HL-60 (cell line): ENCODE results near the gene ZBTB32.

Source experiments
- DNase-seq, 2 experiments: peaks; one replicate each; pipeline ENCODE4 v3.0.0-alpha.2; 2010 to 2020; ENCODE audit warnings: low read depth in 1 of 2, low spot score in 1 of 2
- H3K27ac ChIP-seq: fragments of 250-450 bp; sonication (Bioruptor Pico); replicated peaks from 2 replicates; pipeline ENCODE4 v1.5.1; 2020; ENCODE audit warnings: mild to moderate bottlenecking, moderate library complexity
- H3K27me3 ChIP-seq: fragments of 250-450 bp; sonication (Bioruptor Pico); 2 replicates; pipeline ENCODE4 v1.5.1; 2021; ENCODE audit warnings: mild to moderate bottlenecking, moderate library complexity; ENCODE audit not compliant: insufficient read depth, poor library complexity, severe bottlenecking
- H3K4me3 ChIP-seq: replicated peaks from 2 replicates; pipeline ENCODE4 v1.5.1; 2011; ENCODE audit warnings: mild to moderate bottlenecking, control low read depth, low read length; ENCODE audit not compliant: insufficient read depth
- GABPA ChIP-seq: IDR thresholded peaks from 2 replicates; pipeline ENCODE4 v1.6.1; 2012; ENCODE audit warnings: low read depth
- POLR2AphosphoS5 ChIP-seq: IDR thresholded peaks from 2 replicates; pipeline ENCODE4 v1.6.1; 2012; ENCODE audit warnings: low read depth
- REST ChIP-seq: IDR thresholded peaks from 2 replicates; pipeline ENCODE4 v1.6.1; 2012; ENCODE audit warnings: low read depth; ENCODE audit not compliant: insufficient replicate concordance
- SPI1 ChIP-seq: IDR thresholded peaks from 2 replicates; pipeline ENCODE4 v1.6.1; 2012; ENCODE audit warnings: low read depth, mild to moderate bottlenecking, borderline replicate concordance
- TF ChIP-seq, protein P1 (sequence below): IDR thresholded peaks from one replicate; pipeline ENCODE4 v1.5.1; 2011; ENCODE audit warnings: low read length, control low read depth, inconsistent platforms; ENCODE audit not compliant: insufficient read depth

The ZBTB32 gene

DNA sequence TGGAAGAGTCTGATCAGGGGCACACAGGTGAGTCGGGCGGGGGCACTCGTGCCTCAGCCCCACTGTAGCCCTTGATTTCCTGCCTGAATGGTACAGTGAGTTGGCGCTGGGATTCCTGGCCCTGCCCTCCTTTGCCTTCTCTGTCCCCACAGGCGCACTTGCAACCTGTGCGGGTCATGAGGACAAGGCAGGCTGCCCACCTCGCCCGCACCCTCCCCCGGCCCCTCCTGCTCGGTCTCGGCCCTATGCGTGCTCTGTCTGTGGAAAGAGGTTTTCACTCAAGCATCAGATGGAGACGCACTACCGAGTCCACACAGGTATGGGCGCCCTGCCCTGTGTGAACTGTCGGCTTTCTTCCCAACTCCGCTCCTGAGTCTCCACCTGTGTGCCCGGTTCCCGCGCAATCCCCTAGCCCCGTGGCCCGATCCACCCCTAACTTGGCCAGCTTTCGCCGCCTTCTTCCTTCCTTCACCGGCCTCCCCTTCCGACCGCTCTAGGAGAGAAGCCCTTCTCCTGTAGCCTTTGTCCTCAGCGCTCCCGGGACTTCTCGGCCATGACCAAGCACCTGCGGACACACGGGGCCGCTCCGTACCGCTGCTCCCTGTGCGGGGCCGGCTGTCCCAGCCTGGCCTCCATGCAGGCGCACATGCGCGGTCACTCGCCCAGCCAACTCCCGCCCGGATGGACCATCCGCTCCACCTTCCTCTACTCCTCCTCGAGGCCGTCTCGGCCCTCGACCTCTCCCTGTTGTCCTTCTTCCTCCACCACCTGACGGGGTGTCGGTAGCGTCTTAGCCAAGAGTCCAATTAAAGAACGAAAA is 11.8 kb downstream of the ZBTB32 start:
- peak overlapping the region; percentile 73 for H3K27ac ChIP-seq
- peak overlapping the region; percentile 92 for H3K4me3 ChIP-seq
- H3K27me3 ChIP-seq, result no peaks in the 10 kb centered on the region
- DNase-seq, result no peak
- TF ChIP-seq, protein P1, sequence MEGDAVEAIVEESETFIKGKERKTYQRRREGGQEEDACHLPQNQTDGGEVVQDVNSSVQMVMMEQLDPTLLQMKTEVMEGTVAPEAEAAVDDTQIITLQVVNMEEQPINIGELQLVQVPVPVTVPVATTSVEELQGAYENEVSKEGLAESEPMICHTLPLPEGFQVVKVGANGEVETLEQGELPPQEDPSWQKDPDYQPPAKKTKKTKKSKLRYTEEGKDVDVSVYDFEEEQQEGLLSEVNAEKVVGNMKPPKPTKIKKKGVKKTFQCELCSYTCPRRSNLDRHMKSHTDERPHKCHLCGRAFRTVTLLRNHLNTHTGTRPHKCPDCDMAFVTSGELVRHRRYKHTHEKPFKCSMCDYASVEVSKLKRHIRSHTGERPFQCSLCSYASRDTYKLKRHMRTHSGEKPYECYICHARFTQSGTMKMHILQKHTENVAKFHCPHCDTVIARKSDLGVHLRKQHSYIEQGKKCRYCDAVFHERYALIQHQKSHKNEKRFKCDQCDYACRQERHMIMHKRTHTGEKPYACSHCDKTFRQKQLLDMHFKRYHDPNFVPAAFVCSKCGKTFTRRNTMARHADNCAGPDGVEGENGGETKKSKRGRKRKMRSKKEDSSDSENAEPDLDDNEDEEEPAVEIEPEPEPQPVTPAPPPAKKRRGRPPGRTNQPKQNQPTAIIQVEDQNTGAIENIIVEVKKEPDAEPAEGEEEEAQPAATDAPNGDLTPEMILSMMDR, result no peak
- no peak for TF ChIP-seq POLR2AphosphoS5
- no peak for TF ChIP-seq SPI1
- TF ChIP-seq REST, result no peak
- TF ChIP-seq GABPA, result no peak

GRCh38 chr19:35716801-35717664 is 12.7 kb downstream of the ZBTB32 start:
- DNase-seq, result peak; percentile 89 to 97
- Histone ChIP-seq H3K27ac (peak overlapping the region; percentile 73), H3K4me3 (peak overlapping the region; percentile 92), H3K27me3 (no peaks in the 10 kb centered on the region)
- TF ChIP-seq SPI1 (no peak), POLR2AphosphoS5 (no peak), REST (no peak), GABPA (no peak; the same call in 1 of the 2 replicates)
- TF ChIP-seq, protein P1, result peak; percentile 43

- Histone ChIP-seq H3K27ac (peak within 1 kb of the TSS; percentile 73), H3K27me3 (no peaks in the 10 kb centered on the region), H3K4me3 (peak within 1 kb of the TSS; percentile 93)
- DNase-seq, result no peak
- TF ChIP-seq REST (no peak), GABPA (peak; percentile 63; the same call in 1 of the 2 replicates)
Measured at GRCh38 chr19:35717665-35718344, 13.4 kb downstream of the ZBTB32 start, which contains the start of gene KMT2B. Gene KMT2B (plus strand): TSS chr19:35718003. CDS start chr19:35718019, 16 bp downstream.
